NCI-H748 (cell line): ENCODE measurements around the gene P3R3URF.
"Not testable (repeated sequence)": the region's sequence is repeated elsewhere in the genome, so short reads cannot be mapped to it uniquely, and the experiment has no call there.

Experiments
- DNase-seq: peaks from one replicate; lab custom pipeline; 2025; ENCODE audit not compliant: unreplicated experiment; lab: John Stamatoyannopoulos, UW

Gene P3R3URF

GRCh38 chr1:46176211-46176865, at the start of gene P3R3URF:
Gene P3R3URF, minus strand, starts transcription at chr1:46176488. Its CDS starts 17 bp downstream, at chr1:46176471.
- no peak for DNase-seq

- DNase-seq = no peak
Observed at GRCh38 chr1:46224966-46225365, 48.7 kb upstream of the P3R3URF start.

- peak; percentile 82 for DNase-seq
Observed at GRCh38 chr1:46223472-46223943, 47.2 kb upstream of the P3R3URF start.

GRCh38 chr1:46223055-46223454, 46.8 kb upstream of the P3R3URF start:
- not testable (repeated sequence) for DNase-seq

GRCh38 chr1:46221749-46222148, 45.5 kb upstream of the P3R3URF start:
- DNase-seq = no peak

GRCh38 chr1:46220808-46221207, 44.5 kb upstream of the P3R3URF start:
- DNase-seq = no peak

- no peak for DNase-seq
Observed at GRCh38 chr1:46219551-46220520, 43.5 kb upstream of the P3R3URF start.

GRCh38 chr1:46218443-46218842, 42.2 kb upstream of the P3R3URF start:
- DNase-seq = peak; percentile 71

- DNase-seq = no peak
Observed at GRCh38 chr1:46215504-46215903, 39.2 kb upstream of the P3R3URF start.

- DNase-seq = no peak
Observed at GRCh38 chr1:46211051-46211450, 34.8 kb upstream of the P3R3URF start.

- no peak for DNase-seq
Observed at GRCh38 chr1:46210561-46210960, 34.3 kb upstream of the P3R3URF start.

- DNase-seq = no peak
Observed at GRCh38 chr1:46206399-46206798, 30.1 kb upstream of the P3R3URF start.

GRCh38 chr1:46205791-46206190, 29.5 kb upstream of the P3R3URF start:
- DNase-seq = no peak

GRCh38 chr1:46205141-46205540, 28.9 kb upstream of the P3R3URF start:
- no peak for DNase-seq

- no peak for DNase-seq
Observed at GRCh38 chr1:46204406-46204742, 28.1 kb upstream of the P3R3URF start.

GRCh38 chr1:46203738-46204405, 27.6 kb upstream of the P3R3URF start:
- no peak for DNase-seq

- no peak for DNase-seq
Observed at GRCh38 chr1:46199233-46199749, 23.0 kb upstream of the P3R3URF start.

- peak; percentile 70 for DNase-seq
Observed at GRCh38 chr1:46197964-46198811, 21.9 kb upstream of the P3R3URF start, which contains the start of gene POMGNT1. Gene POMGNT1, minus strand, starts transcription at chr1:46198434. Its CDS starts 613 bp downstream, at chr1:46197821.

GRCh38 chr1:46197560-46197963, 21.3 kb upstream of the P3R3URF start:
- no peak for DNase-seq

- no peak for DNase-seq
Observed at GRCh38 chr1:46196609-46197008, 20.3 kb upstream of the P3R3URF start.
